GM10266 (cell line): ENCODE measurements around the gene SND1.

ENCODE experiments used
- DNase-seq: peaks from one replicate; pipeline ENCODE4 v3.0.0; 2012; ENCODE audit errors: extremely low spot score
- TF ChIP-seq, protein P1 (sequence below): IDR thresholded peaks from 2 replicates; pipeline ENCODE4 v1.5.1; 2012; ENCODE audit warnings: mild to moderate bottlenecking, low read depth; ENCODE audit not compliant: control insufficient read depth, insufficient read depth; ENCODE audit errors: missing control alignments

SND1 gene

DNA sequence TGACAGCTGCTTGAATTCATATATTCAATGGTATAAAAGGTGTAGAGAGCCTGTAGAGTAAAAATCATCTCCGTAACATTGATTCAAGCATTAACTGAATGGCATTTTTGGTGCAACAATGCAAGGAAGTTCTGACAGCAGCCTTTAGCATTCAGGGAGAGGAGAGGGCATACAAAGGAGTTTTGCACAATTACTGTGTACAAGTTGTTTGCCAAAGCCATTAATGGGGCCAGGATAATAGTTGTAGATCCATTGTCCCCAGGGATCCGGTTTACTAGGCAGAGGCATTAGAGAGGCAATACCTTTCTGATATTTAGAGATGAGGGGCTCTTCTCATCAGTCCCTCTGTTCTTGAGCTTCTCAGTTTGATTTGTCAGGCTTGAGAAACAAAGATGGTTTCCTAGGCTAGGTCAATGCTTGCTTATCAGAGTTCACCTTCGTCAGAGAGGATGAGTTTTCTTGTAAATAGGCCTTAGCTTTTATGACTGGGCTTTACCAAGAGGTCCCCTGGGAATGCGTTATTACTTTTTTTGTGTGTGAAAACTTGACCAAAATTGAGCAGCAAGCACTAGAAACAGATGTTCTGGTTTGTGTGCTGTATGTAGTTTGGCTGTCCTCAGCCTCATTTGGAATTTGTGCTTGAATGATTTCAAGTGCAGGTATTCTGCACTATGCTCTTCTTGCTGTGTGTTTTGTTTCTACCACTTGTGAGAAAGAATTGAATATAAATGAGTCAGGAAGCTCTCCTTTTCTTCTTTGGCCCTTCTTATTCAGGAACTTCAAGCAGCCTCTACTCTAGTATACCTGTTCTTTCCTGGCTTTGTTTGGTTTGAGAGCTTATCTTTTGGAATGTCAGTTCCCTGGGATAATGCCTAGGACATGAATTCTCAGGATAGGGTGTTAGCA, 32.0 kb downstream of the SND1 start:
- TF ChIP-seq, protein P1, sequence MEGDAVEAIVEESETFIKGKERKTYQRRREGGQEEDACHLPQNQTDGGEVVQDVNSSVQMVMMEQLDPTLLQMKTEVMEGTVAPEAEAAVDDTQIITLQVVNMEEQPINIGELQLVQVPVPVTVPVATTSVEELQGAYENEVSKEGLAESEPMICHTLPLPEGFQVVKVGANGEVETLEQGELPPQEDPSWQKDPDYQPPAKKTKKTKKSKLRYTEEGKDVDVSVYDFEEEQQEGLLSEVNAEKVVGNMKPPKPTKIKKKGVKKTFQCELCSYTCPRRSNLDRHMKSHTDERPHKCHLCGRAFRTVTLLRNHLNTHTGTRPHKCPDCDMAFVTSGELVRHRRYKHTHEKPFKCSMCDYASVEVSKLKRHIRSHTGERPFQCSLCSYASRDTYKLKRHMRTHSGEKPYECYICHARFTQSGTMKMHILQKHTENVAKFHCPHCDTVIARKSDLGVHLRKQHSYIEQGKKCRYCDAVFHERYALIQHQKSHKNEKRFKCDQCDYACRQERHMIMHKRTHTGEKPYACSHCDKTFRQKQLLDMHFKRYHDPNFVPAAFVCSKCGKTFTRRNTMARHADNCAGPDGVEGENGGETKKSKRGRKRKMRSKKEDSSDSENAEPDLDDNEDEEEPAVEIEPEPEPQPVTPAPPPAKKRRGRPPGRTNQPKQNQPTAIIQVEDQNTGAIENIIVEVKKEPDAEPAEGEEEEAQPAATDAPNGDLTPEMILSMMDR: no peak
- peak; percentile 13 for DNase-seq

DNA sequence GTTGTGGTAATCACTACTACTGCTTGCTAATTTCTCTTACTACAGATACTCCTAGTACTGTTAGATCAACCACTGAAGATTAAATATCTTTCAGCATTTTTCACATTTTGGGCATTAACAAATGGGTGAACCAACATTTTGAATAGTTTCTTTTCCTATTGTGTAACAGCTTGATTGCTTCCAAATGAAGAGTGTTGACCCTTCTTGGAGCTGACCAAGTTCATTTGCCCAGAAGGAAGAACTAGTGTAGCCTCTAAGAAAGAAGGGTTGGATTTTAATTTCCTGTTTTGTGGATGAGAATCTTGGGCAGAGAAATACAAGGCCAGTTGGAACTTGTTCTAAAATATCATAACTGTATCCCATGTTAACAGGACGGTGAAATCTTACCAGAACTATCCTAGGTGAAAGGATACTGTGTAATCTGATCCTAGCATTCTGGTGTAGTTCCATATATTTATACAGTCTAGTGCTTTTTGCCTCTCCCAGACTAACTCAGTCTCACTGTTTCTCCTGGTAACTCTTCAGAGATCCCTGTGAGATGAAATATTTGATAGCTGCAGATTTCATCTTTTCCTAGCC, 37.3 kb downstream of the SND1 start:
- TF ChIP-seq, protein P1: no peak
- DNase-seq: no peak

DNA sequence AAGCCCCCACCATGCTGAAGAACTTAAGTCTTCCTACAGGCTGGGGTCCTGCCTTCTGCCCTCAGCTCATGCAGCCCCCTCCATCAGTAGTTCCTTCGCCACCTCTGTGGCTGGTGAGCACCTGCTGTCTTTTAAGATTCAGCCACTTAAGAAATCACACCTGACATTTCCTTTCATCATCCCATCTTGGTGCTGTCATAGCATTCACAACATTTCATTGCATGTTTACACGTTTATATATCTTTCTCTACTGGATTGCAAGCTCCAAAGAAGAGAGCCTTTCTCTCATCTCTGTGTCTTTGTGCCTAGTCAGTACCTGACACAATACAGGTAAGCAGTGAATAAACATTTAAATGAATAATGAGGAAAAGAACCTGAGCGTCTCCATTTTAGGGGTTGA, 38.3 kb downstream of the SND1 start:
- TF ChIP-seq, protein P1: no peak
- DNase-seq: no peak

DNA sequence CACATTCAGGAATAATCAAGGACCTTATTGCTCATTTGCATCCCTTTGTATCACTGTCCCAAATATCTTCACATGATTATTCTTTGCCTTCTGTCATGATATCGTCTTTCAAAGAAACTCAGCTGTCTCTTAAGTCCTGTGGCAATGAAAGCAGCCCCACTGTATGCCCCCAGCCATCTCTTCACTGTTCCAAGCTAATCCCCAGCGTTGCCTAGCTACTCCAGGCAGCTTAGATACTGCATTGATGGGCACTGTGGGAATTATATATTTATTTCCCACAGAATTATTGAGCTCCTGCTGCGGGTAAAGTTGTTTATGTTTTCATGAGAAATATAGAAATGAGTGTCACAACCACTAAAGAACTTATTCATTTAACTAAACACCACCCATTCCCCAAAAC, 38.8 kb downstream of the SND1 start:
- TF ChIP-seq, protein P1: no peak
- no peak for DNase-seq

DNA sequence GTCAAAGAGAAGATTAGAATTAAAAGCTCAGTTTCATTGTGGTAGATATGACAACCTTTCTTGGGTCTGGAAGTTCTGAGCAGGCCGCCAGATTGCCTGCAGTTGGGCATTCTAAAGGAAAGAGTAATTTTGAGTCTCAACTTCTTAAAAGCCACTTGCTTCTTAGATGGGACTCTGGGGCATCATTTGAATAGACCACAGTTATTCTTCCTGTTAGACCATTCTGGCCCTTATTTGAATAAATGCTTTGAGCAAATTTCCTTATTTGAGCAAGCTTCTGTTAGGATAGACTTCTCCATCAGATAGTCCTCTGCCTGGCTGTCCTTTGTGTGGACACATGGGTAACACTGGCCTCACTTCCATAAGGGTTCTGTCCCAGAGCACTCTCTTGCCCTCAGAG, 40.2 kb downstream of the SND1 start:
- DNase-seq: no peak
- TF ChIP-seq, protein P1: no peak

DNA sequence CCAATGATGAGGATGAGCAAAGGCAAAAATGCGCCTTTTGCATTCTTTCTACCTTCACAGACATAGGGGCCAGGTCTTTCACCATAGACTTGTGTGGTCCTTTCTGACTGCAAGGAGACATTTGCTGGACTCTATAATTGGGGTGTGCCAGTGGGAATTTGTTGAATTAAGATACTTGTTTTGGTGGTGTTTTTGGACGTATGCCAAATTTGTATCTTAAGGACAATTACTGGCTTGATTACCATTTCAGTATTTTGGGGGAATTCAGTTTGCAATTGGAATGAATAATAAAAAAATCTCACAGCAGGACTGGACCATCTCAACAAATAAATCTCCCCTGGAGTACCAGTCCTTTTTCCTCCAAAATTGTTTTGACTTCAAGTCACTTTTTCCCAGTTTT, 47.9 kb downstream of the SND1 start:
- TF ChIP-seq, protein P1: no peak
- DNase-seq: no peak
